Endothelial cell of umbilical vein (primary cell): ENCODE results near the gene KIF3A. TPM values are rescaled to one million over a fixed set of nuclear protein-coding genes. Genes with fewer than 3 reads are reported as not detected.

Source experiments
- BruUV-seq: library from RNA; stranded (reverse); fragments of 400-500 nt; replicated peaks from 2 replicates; lab custom pipeline; 2021; lab: Mats Ljungman, UMichigan
- CTCF ChIA-PET: fragments of 300-600, 350-600 bp; sonication (Branson Sonifier 250); formaldehyde crosslinking; loops from one replicate; lab custom pipeline; 2021; ENCODE audit warnings: antibody characterized with exemption, inconsistent platforms; lab: Charles Lee
- POLR2A ChIA-PET: fragments of 300-600, 350-600 bp; sonication (Branson Sonifier 250); formaldehyde crosslinking; loops from one replicate; lab custom pipeline; 2021; ENCODE audit warnings: antibody characterized with exemption, inconsistent platforms; lab: Charles Lee
- DNase-seq: peaks from one replicate; pipeline ENCODE4 v3.0.0-alpha.2; 2011; ENCODE audit warnings: low read depth, low spot score
- FAIRE-seq: peaks from 2 replicates; lab custom pipeline; 2011; peaks lifted over from hg19 to GRCh38; lab: Jason Lieb, UNC
- H2AFZ ChIP-seq: 2 replicates; pipeline ENCODE4 v1.6.0; 2012; ENCODE audit warnings: low read depth, low read length, control low read depth, inconsistent platforms
- H3K27ac ChIP-seq: 2 replicates; pipeline ENCODE4 v1.5.1; 2011; ENCODE audit warnings: low read depth, mild to moderate bottlenecking, control low read depth, low read length, moderate library complexity; ENCODE audit not compliant: insufficient read depth
- H3K27me3 ChIP-seq, 2 experiments: 2 replicates each; pipeline versions ENCODE4 v1.6.0 to v1.6.1; 2011; ENCODE audit warnings: low read length in 2 of 2, mixed read lengths in 1 of 2; ENCODE audit not compliant: control insufficient read depth in 2 of 2, insufficient read depth in 2 of 2
- H3K36me3 ChIP-seq, 2 experiments: 2 replicates in 1 of 2; 3 replicates in 1 of 2; pipeline ENCODE4 v1.5.1; 2011; ENCODE audit warnings: low read length in 2 of 2, mild to moderate bottlenecking in 1 of 2, moderate library complexity in 1 of 2; ENCODE audit not compliant: control insufficient read depth in 2 of 2, insufficient read depth in 2 of 2; ENCODE audit errors: extremely low read depth in 1 of 2
- H3K4me1 ChIP-seq: 3 replicates; pipeline ENCODE4 v1.5.1; 2011; ENCODE audit warnings: mild to moderate bottlenecking, low read length; ENCODE audit not compliant: control insufficient read depth, insufficient read depth; ENCODE audit errors: extremely low read depth
- H3K4me2 ChIP-seq: 2 replicates; pipeline ENCODE4 v1.6.1; 2011; ENCODE audit warnings: low read length, control low read depth, mixed read lengths; ENCODE audit not compliant: insufficient read depth
- H3K4me3 ChIP-seq, 3 experiments: fragments of 200-600 bp in 1 of 3; sonication (generic), shearing (Covaris generic) in 1 of 3; replicated peaks in 1 of 3; 2 replicates each; pipeline ENCODE4 v1.5.1; 2011 to 2016; ENCODE audit warnings: control low read depth in 3 of 3, low read length in 3 of 3, mild to moderate bottlenecking in 2 of 3, inconsistent platforms in 1 of 3, low read depth in 1 of 3, moderate library complexity in 1 of 3; ENCODE audit not compliant: insufficient read depth in 1 of 3
- H3K79me2 ChIP-seq: 2 replicates; pipeline ENCODE4 v1.6.0; 2012; ENCODE audit warnings: low read length, inconsistent platforms; ENCODE audit not compliant: control insufficient read depth, insufficient read depth
- H3K9ac ChIP-seq: replicated peaks from 2 replicates; pipeline ENCODE3; 2011; ENCODE audit warnings: low read length, control low read depth; ENCODE audit not compliant: insufficient read depth; ENCODE audit errors: extremely low read depth
- H3K9me1 ChIP-seq: replicated peaks from 3 replicates; pipeline ENCODE4 v1.6.0; 2011; ENCODE audit warnings: mild to moderate bottlenecking, low read length; ENCODE audit not compliant: control insufficient read depth, insufficient read depth; ENCODE audit errors: extremely low read depth
- H3K9me3 ChIP-seq: replicated peaks from 2 replicates; pipeline ENCODE4 v1.5.1; 2012; ENCODE audit warnings: low read length, inconsistent platforms; ENCODE audit not compliant: control insufficient read depth, insufficient read depth
- H4K20me1 ChIP-seq: replicated peaks from 2 replicates; pipeline ENCODE3; 2011; ENCODE audit warnings: mild to moderate bottlenecking, low read length; ENCODE audit not compliant: control insufficient read depth, insufficient read depth; ENCODE audit errors: extremely low read depth
- EZH2 ChIP-seq: IDR thresholded peaks from 2 replicates; pipeline ENCODE4 v1.6.1; 2012; ENCODE audit warnings: borderline replicate concordance, low read depth, mild to moderate bottlenecking, moderate library complexity, low read length, inconsistent platforms; ENCODE audit not compliant: severe bottlenecking
- FOS ChIP-seq: IDR thresholded peaks from 2 replicates; pipeline ENCODE4 v1.6.1; 2011; ENCODE audit warnings: mild to moderate bottlenecking, low read length, moderate library complexity, borderline replicate concordance; ENCODE audit not compliant: insufficient read depth
- GATA2 ChIP-seq: IDR thresholded peaks from 2 replicates; pipeline ENCODE4 v1.7.0; 2011; ENCODE audit warnings: low read depth, mild to moderate bottlenecking, moderate library complexity, mixed read lengths, low read length; ENCODE audit not compliant: insufficient read length, insufficient read depth
- JUN ChIP-seq: IDR thresholded peaks from 2 replicates; pipeline ENCODE4 v1.6.1; 2011; ENCODE audit warnings: borderline replicate concordance, low read depth; ENCODE audit not compliant: insufficient read length, insufficient read depth
- MYC ChIP-seq: IDR thresholded peaks from one replicate; pipeline ENCODE4 v1.6.1; 2011; ENCODE audit warnings: mild to moderate bottlenecking, low read depth, low read length
- POLR2A ChIP-seq: IDR thresholded peaks from 2 replicates; pipeline ENCODE4 v1.6.1; 2012; ENCODE audit warnings: low read depth, mild to moderate bottlenecking, control low read depth, low read length
- POLR2AphosphoS5 ChIP-seq: IDR thresholded peaks from 2 replicates; pipeline ENCODE4 v1.6.1; 2012; ENCODE audit warnings: low read depth, mild to moderate bottlenecking, control low read depth, low read length, moderate library complexity; ENCODE audit not compliant: insufficient read depth
- dilution Hi-C: fragments of 300-500 bp; cut with MboI; formaldehyde crosslinking; loops from one replicate; pipeline ENCODE4 v1.15.0; 2019; ENCODE audit warnings: low sequenced_read_pairs; ENCODE audit not compliant: extremely low pct_ligation_motif_present
- intact Hi-C: fragments of 100-400 bp; cut with micrococcal nuclease; formaldehyde crosslinking; loops from one replicate; pipeline ENCODE4 v1.10.0; 2022
- polyA plus RNA-seq, 4 experiments: library from polyadenylated mRNA; depleted of rRNA in 3 of 4; stranded (reverse) in 3 of 4; unstranded in 1 of 4; fragments of >200 nt; gene quantifications; 2 replicates each; pipeline versions ENCODE4 v1.2.1 to v1.2.3, GENCODE V29; 2011 to 2012; ENCODE audit warnings: missing spikeins in 1 of 4
- total RNA-seq: library from RNA; stranded (reverse); gene quantifications from 2 replicates; pipeline ENCODE4 v1.2.3, GENCODE V29; 2021
- TF ChIP-seq, protein P1 (sequence below), 2 donors: IDR thresholded peaks; 1 replicate in 1 of 2; 2 replicates in 1 of 2; pipeline ENCODE4 v1.5.1; 2011; ENCODE audit warnings: low read length in 2 of 2, mild to moderate bottlenecking in 2 of 2, moderate library complexity in 2 of 2, control low read depth in 1 of 2, inconsistent platforms in 1 of 2, low read depth in 1 of 2; ENCODE audit not compliant: insufficient read depth in 1 of 2; ENCODE audit errors: extremely low read depth in 1 of 2
- TF ChIP-seq, protein P2 (sequence below): IDR thresholded peaks from 2 replicates; pipeline ENCODE4 v1.6.1; 2011; ENCODE audit not compliant: insufficient read depth, insufficient read length

The KIF3A gene
- total and polyA plus RNA-seq, 2 donors (not counting 3 experiments of a cell fraction or from before 2014, with no cell fraction given): 3.3 to 11.2 TPM

DNA sequence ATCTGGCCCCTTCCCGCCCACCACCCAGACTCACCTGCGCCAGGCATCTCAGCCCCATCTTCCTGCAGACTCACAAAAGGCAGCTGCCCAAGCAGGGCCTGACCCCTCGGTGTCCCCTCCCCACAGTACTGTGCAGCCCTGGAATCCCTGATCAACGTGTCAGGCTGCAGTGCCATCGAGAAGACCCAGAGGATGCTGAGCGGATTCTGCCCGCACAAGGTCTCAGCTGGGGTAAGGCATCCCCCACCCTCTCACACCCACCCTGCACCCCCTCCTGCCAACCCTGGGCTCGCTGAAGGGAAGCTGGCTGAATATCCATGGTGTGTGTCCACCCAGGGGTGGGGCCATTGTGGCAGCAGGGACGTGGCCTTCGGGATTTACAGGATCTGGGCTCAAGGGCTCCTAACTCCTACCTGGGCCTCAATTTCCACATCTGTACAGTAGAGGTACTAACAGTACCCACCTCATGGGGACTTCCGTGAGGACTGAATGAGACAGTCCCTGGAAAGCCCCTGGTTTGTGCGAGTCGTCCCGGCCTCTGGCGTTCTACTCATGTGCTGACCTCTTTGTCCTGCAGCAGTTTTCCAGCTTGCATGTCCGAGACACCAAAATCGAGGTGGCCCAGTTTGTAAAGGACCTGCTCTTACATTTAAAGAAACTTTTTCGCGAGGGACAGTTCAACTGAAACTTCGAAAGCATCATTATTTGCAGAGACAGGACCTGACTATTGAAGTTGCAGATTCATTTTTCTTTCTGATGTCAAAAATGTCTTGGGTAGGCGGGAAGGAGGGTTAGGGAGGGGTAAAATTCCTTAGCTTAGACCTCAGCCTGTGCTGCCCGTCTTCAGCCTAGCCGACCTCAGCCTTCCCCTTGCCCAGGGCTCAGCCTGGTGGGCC lies 77.5 kb downstream of the KIF3A start:
- CTCF ChIA-PET: interaction anchor here (0.7 to 1.1 kb wide), 3 partner anchors 10 to 160 kb away, joined by 3 read pairs; no protein-coding TSS in a partner anchor
- TF ChIP-seq EZH2 (no peak), FOS (no peak), POLR2AphosphoS5 (no peak), GATA2 (no peak), POLR2A (no peak), JUN (no peak), MYC (no peak)
- TF ChIP-seq, protein P1, sequence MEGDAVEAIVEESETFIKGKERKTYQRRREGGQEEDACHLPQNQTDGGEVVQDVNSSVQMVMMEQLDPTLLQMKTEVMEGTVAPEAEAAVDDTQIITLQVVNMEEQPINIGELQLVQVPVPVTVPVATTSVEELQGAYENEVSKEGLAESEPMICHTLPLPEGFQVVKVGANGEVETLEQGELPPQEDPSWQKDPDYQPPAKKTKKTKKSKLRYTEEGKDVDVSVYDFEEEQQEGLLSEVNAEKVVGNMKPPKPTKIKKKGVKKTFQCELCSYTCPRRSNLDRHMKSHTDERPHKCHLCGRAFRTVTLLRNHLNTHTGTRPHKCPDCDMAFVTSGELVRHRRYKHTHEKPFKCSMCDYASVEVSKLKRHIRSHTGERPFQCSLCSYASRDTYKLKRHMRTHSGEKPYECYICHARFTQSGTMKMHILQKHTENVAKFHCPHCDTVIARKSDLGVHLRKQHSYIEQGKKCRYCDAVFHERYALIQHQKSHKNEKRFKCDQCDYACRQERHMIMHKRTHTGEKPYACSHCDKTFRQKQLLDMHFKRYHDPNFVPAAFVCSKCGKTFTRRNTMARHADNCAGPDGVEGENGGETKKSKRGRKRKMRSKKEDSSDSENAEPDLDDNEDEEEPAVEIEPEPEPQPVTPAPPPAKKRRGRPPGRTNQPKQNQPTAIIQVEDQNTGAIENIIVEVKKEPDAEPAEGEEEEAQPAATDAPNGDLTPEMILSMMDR (IDR thresholded peaks at IDR 0.05; ENCODE audit: extremely low read depth in 1 of 2, insufficient read depth in 1 of 2, low read depth in 1 of 2, low read length in 2 of 2): no peak
- TF ChIP-seq, protein P2, sequence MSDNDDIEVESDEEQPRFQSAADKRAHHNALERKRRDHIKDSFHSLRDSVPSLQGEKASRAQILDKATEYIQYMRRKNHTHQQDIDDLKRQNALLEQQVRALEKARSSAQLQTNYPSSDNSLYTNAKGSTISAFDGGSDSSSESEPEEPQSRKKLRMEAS: no peak
- H3K36me3 ChIP-seq: no peaks in the 10 kb centered on the region
- no peaks in the 10 kb centered on the region for H3K9me1 ChIP-seq
- intact Hi-C loops (loop anchor here (5.0 kb wide), 1 partner anchor 273 kb away; no protein-coding TSS in a partner anchor), dilution Hi-C loops (no loop called here)
- no peak overlapping the region for H3K9ac ChIP-seq
- H3K79me2 ChIP-seq: no peaks in the 10 kb centered on the region
- FAIRE-seq (no peak), DNase-seq (no peak)
- H4K20me1 ChIP-seq: no peaks in the 10 kb centered on the region
- BruUV-seq: no TSS peak
- H3K9me3 ChIP-seq: no peaks in the 10 kb centered on the region
- H3K27me3 ChIP-seq: peaks cover 0 to 4% of the 10 kb centered on the region in 2 experiments
- POLR2A ChIA-PET: no interaction called here
- no peak overlapping the region for H2AFZ ChIP-seq
- no peak overlapping the region for H3K4me3 ChIP-seq
- H3K27ac ChIP-seq: no peak overlapping the region
- H3K4me2 ChIP-seq: no peak overlapping the region
- H3K4me1 ChIP-seq: peaks cover 9% of the 10 kb centered on the region
